Panc1 (cell line): ENCODE results near the gene HNF1A. TPM values are rescaled to one million over a fixed set of nuclear protein-coding genes. Genes with fewer than 3 reads are reported as not detected.

Experiments used
- ATAC-seq: fragments of 200-7000 bp; cut with Tn5 transposase; 2 replicates; pipeline ENCODE4 v1.9.1; 2020; ENCODE audit warnings: mild to moderate bottlenecking, moderate library complexity
- BruUV-seq: library from RNA; stranded (reverse); fragments of 400-500 nt; replicated peaks from 2 replicates; lab custom pipeline; 2021; lab: Mats Ljungman, UMichigan
- CTCF ChIA-PET: fragments of 300-600 bp; sonication (Branson Sonifier 250); formaldehyde crosslinking; loops from one replicate; lab custom pipeline; 2022; ENCODE audit warnings: antibody characterized with exemption; lab: Charles Lee
- POLR2A ChIA-PET: fragments of 300-600 bp; sonication (Branson Sonifier 250); formaldehyde crosslinking; loops from one replicate; lab custom pipeline; 2022; ENCODE audit warnings: antibody characterized with exemption; lab: Charles Lee
- DNase-seq: peaks from one replicate; pipeline ENCODE4 v3.0.0-alpha.2; 2010; ENCODE audit warnings: low read depth, low spot score
- H3K27ac ChIP-seq: 2 replicates; pipeline ENCODE4 v1.5.1; 2011; ENCODE audit warnings: mild to moderate bottlenecking, low read length, inconsistent platforms
- H3K27me3 ChIP-seq: fragments of 200-500 bp; sonication (Bioruptor generic); 2 replicates; pipeline ENCODE4 v1.6.0; 2014; ENCODE audit warnings: low read length, inconsistent platforms; ENCODE audit not compliant: control insufficient read depth, insufficient read depth
- H3K36me3 ChIP-seq: fragments of 200-500 bp; sonication (Bioruptor generic); 2 replicates; pipeline ENCODE4 v1.5.1; 2014; ENCODE audit warnings: inconsistent platforms, mild to moderate bottlenecking, low read length, moderate library complexity; ENCODE audit not compliant: control insufficient read depth, insufficient read depth
- H3K4me1 ChIP-seq: 2 replicates; pipeline ENCODE4 v1.5.1; 2011; ENCODE audit warnings: inconsistent platforms, mild to moderate bottlenecking, low read length, moderate library complexity; ENCODE audit not compliant: control insufficient read depth, insufficient read depth
- H3K4me3 ChIP-seq, 2 experiments: 2 replicates each; pipeline ENCODE4 v1.5.1; 2011 to 2012; ENCODE audit warnings: low read depth in 2 of 2, low read length in 2 of 2, mild to moderate bottlenecking in 2 of 2, inconsistent platforms in 1 of 2, moderate library complexity in 1 of 2
- H3K9me3 ChIP-seq: fragments of 200-500 bp; sonication (Bioruptor generic); 2 replicates; pipeline ENCODE4 v1.5.1; 2014; ENCODE audit warnings: low read depth, mild to moderate bottlenecking, inconsistent platforms, low read length, moderate library complexity; ENCODE audit not compliant: control insufficient read depth, insufficient read depth
- CTCF ChIP-seq: fragments of 450-650 bp; IDR thresholded peaks from 2 replicates; pipeline ENCODE4 v1.5.1; 2017; ENCODE audit warnings: mild to moderate bottlenecking
- POLR2AphosphoS5 ChIP-seq: IDR thresholded peaks from 2 replicates; pipeline ENCODE4 v1.6.1; 2012; ENCODE audit warnings: mild to moderate bottlenecking, low read depth, low read length, moderate library complexity
- REST ChIP-seq, 2 experiments: IDR thresholded peaks; 2 replicates each; pipeline ENCODE4 v1.6.1; 2011 to 2012; ENCODE audit warnings: low read depth in 2 of 2, control low read depth in 1 of 2, low read length in 1 of 2, mild to moderate bottlenecking in 1 of 2, moderate library complexity in 1 of 2; ENCODE audit not compliant: insufficient read depth in 1 of 2
- SIN3A ChIP-seq: IDR thresholded peaks from 2 replicates; pipeline ENCODE4 v1.6.1; 2012; ENCODE audit warnings: low read depth, mild to moderate bottlenecking, low read length, moderate library complexity, borderline replicate concordance; ENCODE audit not compliant: insufficient read depth
- TCF7L2 ChIP-seq: IDR thresholded peaks from 2 replicates; pipeline ENCODE4 v1.6.1; 2011; ENCODE audit warnings: mild to moderate bottlenecking, low read depth, low read length, inconsistent platforms
- in situ Hi-C: cut with HindIII; loops from 2 replicates; pipeline ENCODE4 v1.10.0; 2016; ENCODE audit warnings: low sequenced_read_pairs, low pct_unique_long_range_greater_than_20kb
- intact Hi-C: fragments of 100-400 bp; cut with micrococcal nuclease; formaldehyde crosslinking; loops from one replicate; pipeline ENCODE4 v1.10.0; 2022; ENCODE audit not compliant: unreplicated experiment
- total RNA-seq: library from RNA; stranded (reverse); gene quantifications from one replicate; pipeline ENCODE4 v1.2.1, GENCODE V29; 2021; ENCODE audit not compliant: unreplicated experiment

The HNF1A gene
- total RNA-seq, 1 experiment from 2014 or later: 0.26 TPM

- BruUV-seq: no TSS peak
- ChIA-PET POLR2A (interaction anchor here (0.6 kb wide), 1 partner anchor 505 kb away, joined by 4 read pairs; no protein-coding TSS in a partner anchor), CTCF (no interaction called here)
- Histone ChIP-seq H3K4me3 (no peak overlapping the region), H3K27ac (no peak overlapping the region), H3K4me1 (no peaks in the 10 kb centered on the region), H3K27me3 (no peaks in the 10 kb centered on the region; the same call in 1 of the 2 replicates), H3K36me3 (no peaks in the 10 kb centered on the region), H3K9me3 (no peaks in the 10 kb centered on the region)
- TF ChIP-seq POLR2AphosphoS5: no peak
- no peak for TF ChIP-seq REST (IDR thresholded peaks at IDR 0.05; ENCODE audit: insufficient read depth in 1 of 2, low read depth in 2 of 2, low read length in 1 of 2)
- no peak for TF ChIP-seq CTCF
- in situ Hi-C loops: no loop called here
- DNase-seq (no peak), ATAC-seq (no peak)
- intact Hi-C loops: no loop called here
Measured at GRCh38 chr12:121048442-121048841, 70.1 kb downstream of the HNF1A start.

- intact Hi-C loops (no loop called here), in situ Hi-C loops (no loop called here)
- BruUV-seq: no TSS peak
- Histone ChIP-seq H3K36me3 (no peaks in the 10 kb centered on the region), H3K27ac (no peak overlapping the region), H3K4me1 (no peaks in the 10 kb centered on the region), H3K9me3 (no peaks in the 10 kb centered on the region), H3K4me3 (no peak overlapping the region), H3K27me3 (no peaks in the 10 kb centered on the region; the same call in 1 of the 2 replicates)
- ChIA-PET POLR2A (interaction anchor here (0.6 kb wide), 1 partner anchor 36 kb away, joined by 8 read pairs; no protein-coding TSS in a partner anchor), CTCF (no interaction called here)
- TF ChIP-seq POLR2AphosphoS5: no peak
- TF ChIP-seq CTCF: no peak
- no peak for TF ChIP-seq TCF7L2
- no peak for TF ChIP-seq REST (IDR thresholded peaks at IDR 0.05; ENCODE audit: insufficient read depth in 1 of 2, low read depth in 2 of 2, low read length in 1 of 2)
- no peak for TF ChIP-seq SIN3A
- ATAC-seq (no peak), DNase-seq (no peak)
Measured at GRCh38 chr12:121050725-121051124, 72.4 kb downstream of the HNF1A start.

Other genes with a start within 250 kb of the HNF1A start
- gene SPPL3, start 74.2 kb upstream of the HNF1A start, total RNA-seq: 51.1 TPM
- 20.7 TPM for gene C12orf43, start 37.9 kb downstream of the HNF1A start, total RNA-seq
- gene OASL, start 60.7 kb downstream of the HNF1A start, total RNA-seq: 21.1 TPM
- 0.23 TPM for gene P2RX7, start 154.3 kb downstream of the HNF1A start, total RNA-seq
- 12.4 TPM for gene P2RX4, start 231.6 kb downstream of the HNF1A start, total RNA-seq